ENCODE measurements around the gene RPP25L. TPM values are rescaled to one million over a fixed set of nuclear protein-coding genes. Genes with fewer than 3 reads are reported as not detected.
A peak's percentile ranks its signal among the peaks of the same experiment; 100 is the strongest.

Gene RPP25L
- total RNA-seq, 2 donors from 2014 or later: 22.7 to 23.1 TPM

DNA sequence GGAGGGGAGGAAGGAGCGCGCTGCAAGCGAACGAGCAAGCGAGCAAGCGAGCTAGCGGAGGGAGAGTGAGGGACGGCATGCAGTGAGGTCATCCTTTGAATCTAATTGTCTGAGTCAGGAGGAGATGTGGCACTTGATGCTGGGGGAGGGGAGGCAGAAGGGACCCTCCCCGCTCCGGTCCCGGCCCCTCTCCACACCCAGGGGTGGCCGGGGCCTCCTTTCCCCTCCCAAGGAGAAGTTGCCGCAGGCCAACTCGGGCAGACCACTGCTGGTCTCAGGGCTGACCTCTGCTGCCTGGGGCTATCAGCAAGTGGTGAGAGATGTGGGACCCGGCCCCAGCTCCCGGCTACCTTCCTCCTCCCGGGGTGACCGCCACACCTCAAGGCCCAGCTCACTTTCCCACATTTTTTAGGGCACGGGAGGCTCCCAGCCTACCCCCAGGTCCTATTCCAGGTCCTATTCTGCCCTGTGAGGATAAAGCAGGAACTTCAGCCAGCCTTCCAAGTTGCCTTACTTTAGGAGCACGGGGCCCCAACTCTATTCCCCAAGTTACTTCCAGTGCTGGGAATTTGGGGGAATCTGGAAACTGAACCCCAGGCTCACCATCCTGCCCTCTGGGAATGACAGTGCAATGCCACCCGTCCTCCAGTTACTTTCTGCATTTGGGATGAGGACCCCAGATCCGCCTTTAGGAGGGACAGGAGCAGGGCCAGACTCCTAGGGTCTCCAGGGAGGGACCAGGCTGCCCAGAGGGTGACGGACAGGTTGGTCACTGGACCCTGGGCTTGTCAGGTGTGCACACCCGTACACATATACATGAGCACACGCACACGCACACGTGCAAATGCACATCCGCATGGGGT, 33.4 kb downstream of the RPP25L start:
- DNase-seq (ENCODE audit: low spot score) (no peak), ATAC-seq (peak in 1 of 2 donors; percentile 2)
- H3K4me3 Mint-ChIP-seq: no peak overlapping the region
- peaks cover 5 to 6% of the 10 kb centered on the region in 2 donors for H3K4me1 Mint-ChIP-seq (ENCODE audit: low read depth in 2 of 2)
- no peak overlapping the region for H3K27ac Mint-ChIP-seq
- H3K27me3 Mint-ChIP-seq: peaks cover 52 to 73% of the 10 kb centered on the region in 2 donors
- no peaks in the 10 kb centered on the region for H3K9me3 Mint-ChIP-seq
- H3K36me3 Mint-ChIP-seq: no peaks in the 10 kb centered on the region

DNA sequence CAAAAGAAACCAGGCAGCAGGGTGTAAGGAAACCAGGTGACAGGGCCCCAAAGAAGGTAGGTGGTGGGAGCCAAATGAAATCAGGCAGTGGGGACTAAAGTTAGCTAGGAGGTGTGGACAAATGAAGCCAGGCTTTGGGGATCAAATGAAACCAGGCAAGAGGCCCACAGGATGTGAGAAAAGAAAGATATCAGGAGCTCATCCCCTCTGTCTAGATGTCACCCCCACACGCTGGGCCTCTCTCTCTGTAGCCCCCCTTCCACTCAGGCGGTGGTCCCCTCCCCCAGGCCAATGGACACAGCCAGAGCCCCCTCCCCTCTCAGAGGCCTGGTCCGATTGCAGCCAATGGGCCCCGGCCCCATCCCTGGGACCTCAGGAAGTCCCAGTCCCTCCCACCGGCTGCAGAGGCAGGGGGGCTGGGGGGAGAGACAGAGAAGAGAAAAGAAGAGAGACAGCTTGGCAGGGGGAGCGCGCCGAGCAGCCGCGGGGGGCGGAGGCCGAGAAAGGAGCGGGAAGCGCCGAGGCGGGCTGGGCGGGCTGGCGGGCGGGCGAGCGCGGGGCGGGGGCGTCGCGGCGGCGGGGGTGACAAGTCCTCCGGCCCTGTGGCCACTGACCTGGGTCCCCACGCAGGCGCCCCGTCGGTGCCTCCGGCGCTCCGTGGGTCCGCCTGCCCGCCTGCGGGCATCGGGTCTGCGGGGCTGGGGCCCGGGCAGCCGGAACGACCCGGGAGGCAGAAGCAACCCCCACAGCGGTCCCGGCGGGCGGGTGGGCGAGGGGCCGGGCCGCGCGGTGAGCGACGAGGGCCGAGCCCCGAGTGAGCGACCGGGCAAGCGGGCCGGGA, 34.3 kb downstream of the RPP25L start:
- Mint-ChIP-seq H3K4me1 (ENCODE audit: low read depth in 2 of 2) (peaks cover 5 to 6% of the 10 kb centered on the region in 2 donors), H3K36me3 (no peaks in the 10 kb centered on the region), H3K27ac (no peak overlapping the region), H3K27me3 (peaks cover 47 to 68% of the 10 kb centered on the region in 2 donors), H3K4me3 (peak overlapping the region; percentile 53), H3K9me3 (no peaks in the 10 kb centered on the region)
- DNase-seq (ENCODE audit: low spot score) (no peak), ATAC-seq (no peak)

DNA sequence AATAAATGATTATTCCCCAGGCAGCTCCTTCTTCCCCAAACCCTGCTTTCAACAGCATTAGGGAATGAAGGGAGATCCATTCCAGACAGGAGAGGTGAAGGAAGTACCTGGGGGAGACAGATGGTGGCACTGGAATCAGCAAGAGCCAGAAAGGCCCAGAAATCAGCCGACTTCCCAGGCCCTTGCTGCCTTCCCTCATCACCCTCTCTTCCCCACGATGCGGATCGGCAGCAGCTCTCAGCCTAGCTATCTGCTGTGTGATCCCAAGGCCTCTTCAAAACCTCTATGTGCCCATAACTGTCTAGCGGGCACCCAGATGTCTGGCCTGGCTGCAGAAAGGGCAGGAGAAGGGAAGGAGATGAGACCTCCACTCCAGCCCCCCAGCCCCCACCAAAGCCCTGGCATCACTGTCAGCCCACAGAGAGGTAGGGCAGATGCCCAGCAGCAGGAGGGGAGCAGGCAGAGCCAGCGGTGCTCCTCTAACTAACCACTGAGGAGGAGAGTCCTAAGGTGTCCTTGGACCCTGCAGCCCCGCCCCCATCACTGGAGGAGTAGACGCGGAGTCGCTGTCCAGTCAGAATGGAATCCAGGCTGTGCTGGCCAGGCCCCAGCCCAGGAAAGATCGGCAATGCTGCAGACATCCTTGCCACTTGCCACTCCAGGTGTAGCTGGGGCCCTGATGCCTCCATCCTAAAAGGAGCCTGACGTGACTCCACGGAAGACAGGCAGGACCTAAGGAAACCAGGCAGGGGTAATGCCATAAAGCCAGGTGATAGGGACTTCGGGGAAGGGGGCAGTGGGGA, 35.1 kb downstream of the RPP25L start:
- H3K27me3 Mint-ChIP-seq: peaks cover 43 to 63% of the 10 kb centered on the region in 2 donors
- peak overlapping the region; percentile 53 for H3K4me3 Mint-ChIP-seq
- DNase-seq (ENCODE audit: low spot score) (no peak), ATAC-seq (no peak)
- H3K27ac Mint-ChIP-seq: no peak overlapping the region
- no peaks in the 10 kb centered on the region for H3K9me3 Mint-ChIP-seq
- peaks cover 5 to 6% of the 10 kb centered on the region in 2 donors for H3K4me1 Mint-ChIP-seq (ENCODE audit: low read depth in 2 of 2)
- H3K36me3 Mint-ChIP-seq: no peaks in the 10 kb centered on the region

DNA sequence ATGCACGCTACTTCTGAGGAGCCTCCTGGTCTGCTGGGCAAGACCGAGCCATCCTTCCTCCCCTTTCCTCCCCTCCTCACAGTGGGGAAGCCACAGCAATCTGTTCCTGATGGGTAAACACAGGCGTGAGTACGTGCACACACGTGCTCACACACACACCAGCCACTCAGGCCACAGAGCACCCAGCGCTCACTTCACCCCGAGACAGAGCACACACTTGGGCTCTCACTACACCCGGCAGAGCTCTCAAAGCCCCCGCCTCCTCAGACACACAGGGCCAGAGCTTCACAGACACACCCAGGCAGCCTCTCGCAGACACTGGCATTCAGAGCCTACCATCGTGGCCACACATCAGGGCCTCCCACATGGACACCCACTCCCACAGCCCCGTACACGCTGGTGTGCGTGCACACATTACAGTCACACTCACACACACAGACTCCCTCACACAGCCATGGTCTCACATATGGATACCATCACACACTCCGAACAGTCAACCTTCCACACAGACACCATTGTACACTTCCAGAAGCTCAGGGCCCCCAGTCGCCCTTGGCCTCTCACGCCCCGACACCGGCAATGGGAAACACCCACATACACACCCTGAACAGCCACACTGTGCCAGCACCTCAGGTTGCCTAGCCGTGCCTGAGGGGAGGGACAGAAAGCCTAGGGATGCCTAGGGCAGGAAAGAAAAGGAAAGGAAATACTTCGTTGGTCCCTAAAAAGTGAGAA, 35.9 kb downstream of the RPP25L start:
- DNase-seq (ENCODE audit: low spot score) (no peak), ATAC-seq (peak in 1 of 2 donors; percentile 2)
- no peaks in the 10 kb centered on the region for H3K36me3 Mint-ChIP-seq
- H3K9me3 Mint-ChIP-seq: no peaks in the 10 kb centered on the region
- H3K4me1 Mint-ChIP-seq (ENCODE audit: low read depth in 2 of 2): peaks cover 5 to 6% of the 10 kb centered on the region in 2 donors
- no peak overlapping the region for H3K27ac Mint-ChIP-seq
- peaks cover 42 to 56% of the 10 kb centered on the region in 2 donors for H3K27me3 Mint-ChIP-seq
- no peak overlapping the region for H3K4me3 Mint-ChIP-seq

DNA sequence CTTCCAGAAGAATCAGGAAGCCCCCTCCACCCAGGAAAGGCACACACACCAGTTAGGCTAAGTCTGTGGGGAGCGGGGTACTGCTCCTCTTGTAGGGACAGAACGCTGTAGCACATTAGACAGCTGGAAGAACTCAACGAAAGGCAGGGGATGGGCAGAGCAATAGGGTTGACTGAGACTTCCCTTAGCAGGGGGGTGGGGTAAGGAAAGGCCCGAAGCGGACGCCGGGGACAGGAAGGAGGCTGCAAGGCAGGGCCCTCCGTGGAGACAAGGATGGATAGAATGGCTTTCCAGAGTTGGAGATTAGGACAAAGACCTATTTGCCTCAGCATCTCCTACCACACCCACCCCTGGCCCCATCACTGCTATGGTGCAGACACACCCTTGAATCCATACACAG, 36.7 kb downstream of the RPP25L start:
- H3K36me3 Mint-ChIP-seq: no peaks in the 10 kb centered on the region
- H3K27me3 Mint-ChIP-seq: peaks cover 34 to 49% of the 10 kb centered on the region in 2 donors
- H3K4me1 Mint-ChIP-seq (ENCODE audit: low read depth in 2 of 2): peaks cover 5 to 6% of the 10 kb centered on the region in 2 donors
- no peak overlapping the region for H3K27ac Mint-ChIP-seq
- H3K4me3 Mint-ChIP-seq: no peak overlapping the region
- no peaks in the 10 kb centered on the region for H3K9me3 Mint-ChIP-seq
- no peak for DNase-seq (ENCODE audit: low spot score)
- no peak for ATAC-seq

DNA sequence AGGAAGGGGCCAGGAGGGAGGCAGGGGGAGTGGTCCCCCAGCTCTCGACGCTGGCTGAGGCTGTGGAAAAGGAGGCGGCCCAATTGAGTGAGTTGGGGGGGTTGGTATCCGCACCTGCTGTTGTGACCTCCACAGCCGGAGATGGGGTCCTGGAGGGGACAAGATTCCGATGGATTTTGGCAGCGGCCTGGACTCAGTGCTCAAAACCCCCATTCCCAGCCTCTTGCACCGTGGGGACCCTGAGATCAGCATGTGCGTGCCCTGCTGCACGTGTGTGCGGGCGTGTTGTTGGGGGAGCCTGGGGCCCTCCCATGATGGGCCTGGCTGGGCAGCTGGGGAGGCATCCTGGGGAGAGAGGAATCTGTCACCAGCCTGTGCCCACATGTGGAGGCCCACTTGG, 37.3 kb downstream of the RPP25L start:
- Mint-ChIP-seq H3K9me3 (no peaks in the 10 kb centered on the region), H3K36me3 (no peaks in the 10 kb centered on the region), H3K4me3 (no peak overlapping the region), H3K27me3 (peaks cover 29 to 49% of the 10 kb centered on the region in 2 donors), H3K27ac (no peak overlapping the region), H3K4me1 (ENCODE audit: low read depth in 2 of 2) (peaks cover 5 to 6% of the 10 kb centered on the region in 2 donors)
- DNase-seq (ENCODE audit: low spot score): no peak
- no peak for ATAC-seq

DNA sequence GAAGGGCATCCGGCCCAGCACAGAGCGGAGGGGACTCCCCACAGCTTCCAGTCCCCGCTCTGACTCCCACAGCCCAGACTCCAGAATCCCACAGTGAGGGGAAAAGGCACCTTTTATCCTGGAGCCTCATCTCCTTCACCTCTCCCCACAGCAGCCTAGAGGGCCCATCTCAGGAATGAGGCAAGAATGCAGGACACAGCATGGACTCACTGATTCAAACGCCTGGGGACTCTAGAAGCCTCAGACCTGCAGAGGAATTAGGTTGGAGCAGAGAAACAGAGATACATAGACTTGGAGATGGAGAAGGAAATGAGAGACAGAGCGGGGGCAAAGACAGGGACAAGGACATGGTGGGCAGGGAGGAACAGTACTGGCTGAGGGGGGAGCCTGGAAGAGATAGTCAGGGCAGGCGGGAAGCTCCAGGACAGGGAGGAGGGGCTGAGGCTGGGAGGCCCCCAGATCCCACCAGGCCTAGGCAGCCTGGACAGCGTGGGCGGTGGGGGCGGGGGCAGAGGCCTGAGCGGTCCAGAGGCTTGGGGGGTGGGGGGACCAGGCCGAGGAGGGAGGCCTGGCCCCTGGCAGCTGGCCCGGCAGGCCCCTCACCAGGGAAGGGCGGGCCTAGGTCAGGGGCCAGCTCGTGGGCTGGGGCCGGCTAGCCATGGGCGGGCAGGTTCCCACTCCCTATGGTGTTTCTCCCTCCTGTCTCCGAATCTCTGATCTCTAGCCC, 38.1 kb downstream of the RPP25L start:
- peaks cover 5 to 6% of the 10 kb centered on the region in 2 donors for H3K4me1 Mint-ChIP-seq (ENCODE audit: low read depth in 2 of 2)
- H3K36me3 Mint-ChIP-seq: no peaks in the 10 kb centered on the region
- H3K4me3 Mint-ChIP-seq: no peak overlapping the region
- no peak for DNase-seq (ENCODE audit: low spot score)
- H3K27me3 Mint-ChIP-seq: peaks cover 23 to 42% of the 10 kb centered on the region in 2 donors
- H3K9me3 Mint-ChIP-seq: no peaks in the 10 kb centered on the region
- ATAC-seq: no peak
- H3K27ac Mint-ChIP-seq: no peak overlapping the region

DNA sequence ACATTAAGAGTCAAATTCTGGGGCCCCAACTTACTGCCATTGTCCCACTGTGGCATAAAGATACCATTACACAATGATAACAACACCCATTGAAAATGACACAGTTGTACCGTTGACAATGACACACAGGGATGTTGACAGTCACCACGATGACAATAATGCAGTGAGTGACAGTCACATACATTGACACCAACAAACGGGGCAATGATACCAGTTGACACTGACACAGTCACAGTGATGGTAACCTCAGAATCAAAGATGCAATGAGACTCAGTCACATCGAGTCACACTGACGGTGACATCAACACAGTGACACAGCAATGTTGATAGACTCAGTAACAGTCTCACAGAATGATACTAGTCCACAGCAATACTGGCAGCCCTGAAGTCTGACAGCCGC, 39.3 kb downstream of the RPP25L start:
- Mint-ChIP-seq H3K4me1 (ENCODE audit: low read depth in 2 of 2) (peaks cover 5 to 6% of the 10 kb centered on the region in 2 donors), H3K27me3 (peaks cover 26 to 47% of the 10 kb centered on the region in 2 donors), H3K36me3 (no peaks in the 10 kb centered on the region), H3K27ac (no peak overlapping the region), H3K9me3 (no peaks in the 10 kb centered on the region), H3K4me3 (no peak overlapping the region)
- no peak for DNase-seq (ENCODE audit: low spot score)
- no peak for ATAC-seq

DNA sequence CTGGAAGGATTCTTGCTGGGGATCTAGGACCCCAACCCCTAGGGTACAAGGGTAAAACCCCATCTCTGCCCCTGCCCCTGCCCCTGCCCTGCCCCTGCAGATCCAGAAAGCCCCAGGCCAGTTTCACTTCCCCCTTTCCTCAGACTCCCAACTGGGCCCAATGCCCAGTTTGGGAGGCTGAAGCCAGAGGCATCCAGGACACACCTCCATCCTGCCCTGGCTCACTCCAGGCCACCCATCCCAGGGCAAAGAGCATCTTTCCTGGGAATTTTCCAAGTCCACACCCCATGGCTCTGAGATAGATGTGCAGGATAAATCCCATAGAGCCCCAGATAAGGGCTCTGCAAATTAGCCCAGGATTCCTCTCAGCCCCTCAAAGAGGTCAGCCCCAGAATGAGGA, 39.8 kb downstream of the RPP25L start:
- H3K27me3 Mint-ChIP-seq: peaks cover 24 to 47% of the 10 kb centered on the region in 2 donors
- no peak for DNase-seq (ENCODE audit: low spot score)
- no peaks in the 10 kb centered on the region for H3K36me3 Mint-ChIP-seq
- no peaks in the 10 kb centered on the region for H3K9me3 Mint-ChIP-seq
- peaks cover under 1% of the 10 kb centered on the region in 2 donors for H3K4me1 Mint-ChIP-seq (ENCODE audit: low read depth in 2 of 2)
- no peak for ATAC-seq
- H3K4me3 Mint-ChIP-seq: no peak overlapping the region
- H3K27ac Mint-ChIP-seq: no peak overlapping the region

DNA sequence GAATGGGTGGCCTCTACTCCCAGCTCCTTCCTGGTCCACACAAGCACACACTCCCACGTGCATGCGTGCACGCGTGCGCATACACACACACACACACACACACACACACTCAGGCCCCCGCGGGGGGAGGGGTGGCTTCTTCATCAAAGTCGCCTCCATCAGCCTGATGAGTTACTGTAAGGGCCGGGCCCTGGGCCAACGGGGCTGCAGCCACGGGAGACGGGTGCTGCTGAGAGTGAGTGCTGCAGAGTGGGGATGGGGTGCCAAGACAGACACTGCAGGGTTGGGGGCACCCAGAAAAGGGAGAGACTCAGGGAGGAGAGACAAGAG, 40.5 kb downstream of the RPP25L start:
- peaks cover 27 to 48% of the 10 kb centered on the region in 2 donors for H3K27me3 Mint-ChIP-seq
- no peaks in the 10 kb centered on the region for H3K36me3 Mint-ChIP-seq
- no peak overlapping the region for H3K27ac Mint-ChIP-seq
- no peak overlapping the region for H3K4me3 Mint-ChIP-seq
- no peaks in the 10 kb centered on the region for H3K4me1 Mint-ChIP-seq (ENCODE audit: low read depth in 2 of 2)
- H3K9me3 Mint-ChIP-seq: no peaks in the 10 kb centered on the region
- no peak for ATAC-seq
- no peak for DNase-seq (ENCODE audit: low spot score)

DNA sequence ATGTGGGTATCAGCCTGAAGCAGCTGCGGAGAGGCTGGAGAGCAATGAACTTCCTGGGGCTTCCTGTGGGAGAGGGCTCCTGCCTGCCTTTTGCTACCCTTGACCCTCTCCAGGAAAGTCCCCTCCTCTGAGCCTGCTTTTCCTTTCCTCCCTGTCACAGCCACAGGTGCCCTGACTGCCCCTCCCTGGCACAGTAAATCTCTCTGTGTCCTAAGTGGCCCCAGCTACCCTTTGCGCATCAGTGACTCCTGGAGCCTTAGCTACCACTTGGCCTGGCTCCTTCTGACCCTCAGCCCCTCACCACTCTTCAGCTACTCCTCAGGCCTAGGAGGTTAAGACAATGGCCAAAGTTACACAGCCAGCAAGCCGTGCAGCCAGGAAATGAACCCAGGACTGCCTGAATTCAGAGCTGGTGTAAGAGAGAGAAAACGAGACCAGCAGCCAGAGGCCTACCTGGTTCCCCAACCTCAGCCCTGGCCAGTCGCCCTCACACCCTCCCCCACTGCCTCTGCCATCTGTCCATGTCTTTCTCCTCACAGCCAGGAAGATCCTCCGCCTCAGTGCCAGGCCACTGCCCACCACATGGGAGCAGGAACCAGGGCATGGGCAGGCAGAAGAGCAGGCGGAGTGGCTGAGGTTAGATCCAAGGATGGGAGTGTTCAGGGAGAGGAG, 41.0 kb downstream of the RPP25L start:
- Mint-ChIP-seq H3K4me3 (no peak overlapping the region), H3K4me1 (ENCODE audit: low read depth in 2 of 2) (no peaks in the 10 kb centered on the region), H3K27ac (no peak overlapping the region), H3K9me3 (no peaks in the 10 kb centered on the region), H3K27me3 (peaks cover 22 to 44% of the 10 kb centered on the region in 2 donors), H3K36me3 (no peaks in the 10 kb centered on the region)
- ATAC-seq (no peak), DNase-seq (ENCODE audit: low spot score) (no peak)

DNA sequence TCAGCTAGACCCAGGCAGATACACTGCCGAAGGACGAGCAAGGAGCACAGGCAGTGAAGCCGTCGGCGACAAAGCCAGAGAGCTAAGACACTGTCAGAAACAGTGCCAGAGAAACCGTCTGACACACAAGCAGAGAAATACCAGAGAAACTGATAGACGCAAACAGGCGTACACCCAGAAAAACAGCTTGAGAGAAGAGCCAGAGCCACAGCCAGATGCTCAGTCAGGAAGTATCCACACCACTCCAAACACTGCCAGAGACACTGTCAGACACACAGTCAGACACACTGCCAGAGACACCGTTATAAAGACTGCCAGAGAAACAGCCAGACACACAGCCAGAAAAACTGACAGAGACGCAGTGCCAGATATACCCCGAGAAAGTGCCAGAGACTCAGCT, 41.5 kb downstream of the RPP25L start:
- no peak for ATAC-seq
- Mint-ChIP-seq H3K27me3 (peaks cover 19 to 41% of the 10 kb centered on the region in 2 donors), H3K4me1 (ENCODE audit: low read depth in 2 of 2) (no peaks in the 10 kb centered on the region), H3K9me3 (no peaks in the 10 kb centered on the region), H3K27ac (no peak overlapping the region), H3K36me3 (no peaks in the 10 kb centered on the region), H3K4me3 (no peak overlapping the region)
- DNase-seq (ENCODE audit: low spot score): no peak
